ENCODE data around the gene GPA33.

GPA33 gene

DNA sequence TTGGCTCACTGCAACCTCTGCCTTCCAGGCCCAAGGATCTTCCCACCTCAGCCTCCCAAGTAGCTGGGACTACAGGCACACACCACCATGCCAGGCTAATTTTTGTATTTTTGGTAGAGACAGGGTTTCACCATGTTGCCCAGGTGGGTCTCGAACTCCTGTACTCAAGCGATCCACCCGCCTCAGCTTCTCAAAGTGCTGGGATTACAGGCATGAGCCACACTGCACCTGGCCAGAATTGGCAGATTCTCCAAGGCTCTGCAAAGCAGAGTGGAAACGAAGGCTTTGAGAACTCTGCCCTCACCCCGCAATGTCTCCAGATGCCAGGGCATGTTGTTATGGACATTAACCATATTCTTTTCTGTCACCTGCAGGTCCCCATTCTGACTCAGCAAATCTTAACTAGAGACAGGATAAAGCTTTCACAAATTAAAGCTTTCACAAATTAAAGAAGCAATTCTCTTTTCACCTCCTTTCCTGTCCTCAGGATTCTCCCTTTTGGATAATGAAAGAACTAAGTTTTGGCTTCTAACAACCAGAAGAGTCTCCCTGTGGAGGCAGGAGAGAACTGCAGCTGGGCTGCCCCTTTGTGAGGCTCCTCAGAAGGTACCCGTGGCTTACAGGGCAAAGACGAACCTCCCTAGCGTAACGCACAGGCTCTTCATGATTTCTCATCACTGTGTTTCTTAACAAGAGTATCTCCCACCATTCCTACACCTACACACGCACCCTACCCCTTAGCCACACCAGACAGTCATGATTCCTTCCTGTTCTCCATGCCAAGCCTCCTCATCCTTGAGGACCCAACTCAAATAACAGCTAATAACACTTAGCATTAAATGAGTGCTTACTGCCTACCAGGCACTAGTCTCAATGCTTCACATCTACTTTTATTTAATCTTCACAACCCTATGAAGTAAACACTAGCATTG lies 29.8 kb downstream of the GPA33 start:
- Histone ChIP-seq H3K36me3 (ENCODE audit: control insufficient read depth, insufficient read depth, low read length) (no peaks in the 10 kb centered on the region), H3K4me3 (ENCODE audit: low read length) (no peak overlapping the region), H3K9ac (ENCODE audit: low read length) (no peak overlapping the region), H3K27me3 (ENCODE audit: control insufficient read depth, insufficient read depth, low read length) (peaks cover 3% of the 10 kb centered on the region), H3K4me1 (ENCODE audit: control insufficient read depth, insufficient read depth, low read length) (peaks cover 12% of the 10 kb centered on the region), H3K9me3 (ENCODE audit: control insufficient read depth, low read length) (no peaks in the 10 kb centered on the region)

DNA sequence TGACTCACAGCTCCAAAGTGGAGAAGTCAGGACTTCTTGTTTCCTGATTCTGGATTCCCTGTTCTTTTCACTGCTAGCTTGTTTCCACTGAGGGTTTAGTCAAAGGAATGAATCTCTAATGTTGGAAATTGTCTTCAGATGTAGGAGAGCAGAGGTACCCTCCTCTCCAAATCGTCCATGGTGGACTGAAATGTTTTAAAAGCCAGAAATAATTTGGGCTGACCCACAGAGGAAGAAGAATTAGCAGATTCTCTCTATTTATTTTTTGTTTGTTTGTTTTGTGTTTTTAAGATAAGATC lies 30.4 kb downstream of the GPA33 start:
- H3K4me3 ChIP-seq (ENCODE audit: low read length), result no peak overlapping the region
- no peaks in the 10 kb centered on the region for H3K36me3 ChIP-seq (ENCODE audit: control insufficient read depth, insufficient read depth, low read length)
- peaks cover 6% of the 10 kb centered on the region for H3K4me1 ChIP-seq (ENCODE audit: control insufficient read depth, insufficient read depth, low read length)
- no peak overlapping the region for H3K9ac ChIP-seq (ENCODE audit: low read length)
- H3K27me3 ChIP-seq (ENCODE audit: control insufficient read depth, insufficient read depth, low read length), result peaks cover 3% of the 10 kb centered on the region
- no peaks in the 10 kb centered on the region for H3K9me3 ChIP-seq (ENCODE audit: control insufficient read depth, low read length)

DNA sequence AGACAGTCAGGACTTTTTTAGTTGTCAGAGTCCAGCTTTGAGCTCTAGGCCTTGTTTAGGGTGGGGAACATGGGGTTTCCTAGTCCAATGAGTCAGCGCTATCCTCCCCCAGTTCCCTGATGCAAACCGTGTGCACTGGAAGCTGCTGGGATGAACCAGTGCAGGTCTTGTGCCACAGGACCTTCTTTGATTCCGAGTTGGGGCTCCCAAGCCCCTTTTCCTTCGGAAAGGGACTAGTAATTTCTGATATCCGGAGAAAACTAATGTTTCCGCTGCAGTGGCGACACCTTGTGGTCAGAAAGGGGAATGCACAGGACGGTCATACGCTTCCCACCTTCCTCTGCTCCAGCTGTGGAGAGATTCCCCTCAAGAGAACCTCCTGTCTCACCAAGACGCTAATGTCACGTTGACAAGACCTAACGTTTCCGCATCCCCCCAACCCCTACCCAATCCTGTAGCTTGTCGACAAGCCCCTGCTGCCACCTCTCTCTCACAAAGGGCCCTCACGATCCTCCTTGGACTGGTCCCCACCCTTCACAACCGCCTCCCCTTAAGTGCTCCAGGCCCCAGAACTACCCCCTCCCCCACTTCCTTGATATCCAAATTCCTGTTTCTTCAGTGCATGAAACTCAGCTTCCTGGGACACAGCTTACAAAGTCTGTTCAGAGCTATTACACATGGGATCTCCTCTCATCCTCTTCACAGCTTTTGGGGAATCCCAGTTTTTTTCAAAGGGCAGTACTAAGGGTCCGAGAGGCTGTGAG lies 30.9 kb downstream of the GPA33 start:
- Histone ChIP-seq H3K4me1 (ENCODE audit: control insufficient read depth, insufficient read depth, low read length) (peaks cover 6% of the 10 kb centered on the region), H3K36me3 (ENCODE audit: control insufficient read depth, insufficient read depth, low read length) (no peaks in the 10 kb centered on the region), H3K9me3 (ENCODE audit: control insufficient read depth, low read length) (no peaks in the 10 kb centered on the region), H3K27me3 (ENCODE audit: control insufficient read depth, insufficient read depth, low read length) (peaks cover 3% of the 10 kb centered on the region), H3K9ac (ENCODE audit: low read length) (peak overlapping the region; percentile 33), H3K4me3 (ENCODE audit: low read length) (no peak overlapping the region)

DNA sequence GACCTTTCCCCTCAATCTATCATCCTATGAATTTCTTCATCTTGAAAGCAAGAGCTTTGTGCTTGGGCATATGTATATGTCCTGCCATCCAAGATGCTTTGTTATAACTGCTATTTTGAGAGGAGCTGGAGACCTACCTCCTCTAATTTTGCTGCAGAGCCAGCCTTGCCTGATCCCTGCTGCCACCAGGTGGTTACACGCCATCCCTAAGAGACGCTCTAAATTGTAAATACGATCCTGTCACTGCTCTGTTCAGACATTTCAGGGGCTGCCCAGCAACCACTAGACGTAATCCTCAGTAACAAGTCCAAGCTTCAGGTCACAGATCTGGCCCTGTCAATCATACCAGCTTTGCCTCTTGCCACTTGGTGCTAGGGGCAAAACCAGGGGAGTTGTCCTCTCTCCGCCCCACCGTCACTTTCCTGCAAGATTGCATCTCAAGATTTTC lies 32.9 kb downstream of the GPA33 start:
- no peaks in the 10 kb centered on the region for H3K9me3 ChIP-seq (ENCODE audit: control insufficient read depth, low read length)
- no peak overlapping the region for H3K9ac ChIP-seq (ENCODE audit: low read length)
- peaks cover 6% of the 10 kb centered on the region for H3K4me1 ChIP-seq (ENCODE audit: control insufficient read depth, insufficient read depth, low read length)
- H3K36me3 ChIP-seq (ENCODE audit: control insufficient read depth, insufficient read depth, low read length), result no peaks in the 10 kb centered on the region
- H3K27me3 ChIP-seq (ENCODE audit: control insufficient read depth, insufficient read depth, low read length), result peaks cover 3% of the 10 kb centered on the region
- no peak overlapping the region for H3K4me3 ChIP-seq (ENCODE audit: low read length)

DNA sequence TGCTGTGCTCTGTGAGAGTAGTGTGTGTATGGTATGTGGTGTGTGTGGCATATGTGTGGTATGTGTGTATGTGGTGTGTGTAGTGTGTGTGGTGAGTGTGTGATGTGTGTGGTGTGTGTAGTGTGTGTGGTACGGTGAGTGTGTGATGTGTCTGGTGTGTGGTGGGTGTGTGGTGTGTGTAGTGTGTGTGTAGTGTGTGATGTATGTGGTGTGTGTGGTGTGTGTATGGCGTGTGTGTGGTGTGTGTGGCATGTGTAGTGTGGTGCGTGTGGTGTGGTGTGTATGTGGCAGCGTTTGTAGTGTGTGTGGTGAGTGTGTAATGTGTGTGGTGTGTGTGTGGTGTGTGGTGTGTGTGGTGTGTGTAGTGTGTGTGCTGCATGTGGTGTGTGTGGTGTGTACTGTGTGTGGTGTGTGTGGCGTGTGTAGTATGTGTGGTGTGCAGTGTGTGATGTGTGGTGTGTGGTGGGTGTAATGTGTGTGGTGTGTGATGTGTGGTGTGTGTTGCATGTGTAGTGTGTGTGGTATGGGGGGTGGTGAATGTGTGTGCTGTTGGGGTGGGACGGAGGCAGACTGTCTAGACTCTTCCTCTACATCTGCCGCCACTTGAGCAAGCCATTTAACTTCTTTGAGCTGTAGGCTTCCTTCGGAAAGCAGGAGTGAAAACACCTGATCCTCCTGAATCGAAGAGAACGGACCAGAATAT lies 33.5 kb downstream of the GPA33 start:
- Histone ChIP-seq H3K9me3 (ENCODE audit: control insufficient read depth, low read length) (no peaks in the 10 kb centered on the region), H3K27me3 (ENCODE audit: control insufficient read depth, insufficient read depth, low read length) (peaks cover 3% of the 10 kb centered on the region), H3K9ac (ENCODE audit: low read length) (no peak overlapping the region), H3K4me3 (ENCODE audit: low read length) (no peak overlapping the region), H3K4me1 (ENCODE audit: control insufficient read depth, insufficient read depth, low read length) (peaks cover 6% of the 10 kb centered on the region), H3K36me3 (ENCODE audit: control insufficient read depth, insufficient read depth, low read length) (no peaks in the 10 kb centered on the region)

DNA sequence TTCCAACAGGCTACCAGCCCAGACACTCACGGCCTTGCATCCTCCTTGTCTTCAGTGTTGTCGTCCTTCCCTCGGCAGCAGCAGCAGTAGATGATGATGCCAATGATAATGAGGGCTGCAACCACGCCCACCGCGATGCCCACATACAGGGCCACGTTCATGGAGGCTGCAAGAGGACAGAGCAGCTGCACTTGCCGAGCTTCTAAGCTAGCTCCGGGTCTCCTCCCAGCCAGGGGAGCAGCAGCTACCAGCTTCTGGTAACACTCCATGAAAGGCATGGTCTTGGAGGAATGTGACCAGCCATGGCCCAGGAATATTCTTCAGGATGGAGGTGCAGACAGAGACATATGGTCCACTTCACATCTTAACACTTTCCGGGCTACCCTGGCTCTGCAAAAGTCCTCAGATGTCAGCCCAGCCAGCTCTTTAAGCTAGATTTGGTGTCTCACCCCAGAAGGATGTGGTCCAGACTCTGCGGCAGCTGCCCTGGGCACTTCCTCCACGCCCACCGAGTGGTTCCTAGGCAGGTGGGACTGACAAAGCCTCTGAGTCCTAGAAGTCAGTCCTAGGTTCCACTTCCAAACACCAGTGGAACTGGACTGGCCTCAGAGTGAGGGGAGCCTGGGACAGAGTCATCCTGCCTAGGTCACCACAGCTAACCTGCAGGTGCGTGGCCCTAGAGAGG lies 35.1 kb downstream of the GPA33 start:
- peaks cover 3% of the 10 kb centered on the region for H3K27me3 ChIP-seq (ENCODE audit: control insufficient read depth, insufficient read depth, low read length)
- peaks cover 6% of the 10 kb centered on the region for H3K4me1 ChIP-seq (ENCODE audit: control insufficient read depth, insufficient read depth, low read length)
- H3K9ac ChIP-seq (ENCODE audit: low read length), result no peak overlapping the region
- no peaks in the 10 kb centered on the region for H3K9me3 ChIP-seq (ENCODE audit: control insufficient read depth, low read length)
- no peak overlapping the region for H3K4me3 ChIP-seq (ENCODE audit: low read length)
- H3K36me3 ChIP-seq (ENCODE audit: control insufficient read depth, insufficient read depth, low read length), result no peaks in the 10 kb centered on the region

DNA sequence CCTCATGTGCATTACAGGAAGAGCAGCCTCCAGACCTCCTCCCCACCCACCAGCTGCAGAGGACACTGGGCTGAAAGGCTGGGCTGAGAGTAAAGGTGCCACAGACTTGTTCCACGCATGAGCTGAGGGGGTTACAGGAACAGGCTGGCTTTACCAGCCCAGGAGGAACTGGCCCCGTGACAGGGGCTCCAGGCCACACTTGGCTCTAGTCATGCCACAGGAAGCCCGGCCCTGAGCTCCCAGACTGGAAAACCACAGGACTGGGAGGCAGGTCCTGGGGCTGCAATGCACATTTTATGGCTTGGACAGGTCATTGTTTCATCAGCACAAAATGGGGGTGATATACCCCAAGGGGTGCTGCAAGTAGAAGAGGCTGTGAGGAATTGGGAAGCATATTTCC lies 35.6 kb downstream of the GPA33 start:
- Histone ChIP-seq H3K4me1 (ENCODE audit: control insufficient read depth, insufficient read depth, low read length) (peaks cover 6% of the 10 kb centered on the region), H3K27me3 (ENCODE audit: control insufficient read depth, insufficient read depth, low read length) (peaks cover under 1% of the 10 kb centered on the region), H3K4me3 (ENCODE audit: low read length) (no peak overlapping the region), H3K36me3 (ENCODE audit: control insufficient read depth, insufficient read depth, low read length) (no peaks in the 10 kb centered on the region), H3K9ac (ENCODE audit: low read length) (no peak overlapping the region), H3K9me3 (ENCODE audit: control insufficient read depth, low read length) (no peaks in the 10 kb centered on the region)

DNA sequence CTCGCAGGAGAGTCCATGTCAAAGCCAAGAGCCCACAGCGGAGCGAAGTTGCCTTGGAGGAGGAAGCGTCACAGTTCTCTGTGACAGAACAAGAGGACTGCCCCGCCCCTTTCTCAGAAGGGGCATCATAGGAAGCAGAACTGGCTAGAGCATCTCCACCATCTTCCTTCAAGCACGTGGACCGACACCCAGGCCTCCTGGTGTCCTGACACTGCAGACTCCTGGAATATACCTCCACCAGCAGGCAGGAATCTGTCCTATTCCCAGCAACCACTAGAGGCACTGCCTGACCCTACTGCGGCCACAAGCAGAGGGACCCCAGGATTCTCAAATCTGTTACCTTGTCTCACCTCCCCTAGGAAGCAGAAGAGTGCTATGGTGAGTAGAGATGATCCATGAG lies 37.8 kb downstream of the GPA33 start:
- no peak overlapping the region for H3K4me3 ChIP-seq (ENCODE audit: low read length)
- H3K9me3 ChIP-seq (ENCODE audit: control insufficient read depth, low read length), result no peaks in the 10 kb centered on the region
- no peaks in the 10 kb centered on the region for H3K4me1 ChIP-seq (ENCODE audit: control insufficient read depth, insufficient read depth, low read length)
- no peaks in the 10 kb centered on the region for H3K27me3 ChIP-seq (ENCODE audit: control insufficient read depth, insufficient read depth, low read length)
- no peaks in the 10 kb centered on the region for H3K36me3 ChIP-seq (ENCODE audit: control insufficient read depth, insufficient read depth, low read length)
- H3K9ac ChIP-seq (ENCODE audit: low read length), result no peak overlapping the region

DNA sequence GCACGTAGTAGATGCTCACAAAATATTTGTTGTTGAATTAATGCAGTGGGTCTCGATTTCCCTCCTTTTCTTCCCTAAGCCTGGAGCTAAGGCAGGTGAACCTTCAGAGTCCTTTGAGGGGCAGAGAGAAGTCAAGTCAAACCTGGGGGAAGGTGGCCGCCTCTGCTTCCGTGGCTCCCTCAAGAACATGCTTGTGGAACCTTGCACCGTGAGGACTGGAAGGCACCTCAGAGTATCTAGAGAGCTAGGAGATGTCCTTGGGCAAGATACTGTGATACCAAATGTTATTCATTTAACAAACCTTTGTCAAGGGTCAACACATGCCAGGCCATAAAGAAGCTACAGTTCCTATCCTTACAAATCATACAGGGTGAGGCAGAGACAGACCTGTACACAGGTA lies 38.3 kb downstream of the GPA33 start:
- Histone ChIP-seq H3K9me3 (ENCODE audit: control insufficient read depth, low read length) (no peaks in the 10 kb centered on the region), H3K4me3 (ENCODE audit: low read length) (no peak overlapping the region), H3K9ac (ENCODE audit: low read length) (no peak overlapping the region), H3K4me1 (ENCODE audit: control insufficient read depth, insufficient read depth, low read length) (no peaks in the 10 kb centered on the region), H3K27me3 (ENCODE audit: control insufficient read depth, insufficient read depth, low read length) (no peaks in the 10 kb centered on the region), H3K36me3 (ENCODE audit: control insufficient read depth, insufficient read depth, low read length) (no peaks in the 10 kb centered on the region)

DNA sequence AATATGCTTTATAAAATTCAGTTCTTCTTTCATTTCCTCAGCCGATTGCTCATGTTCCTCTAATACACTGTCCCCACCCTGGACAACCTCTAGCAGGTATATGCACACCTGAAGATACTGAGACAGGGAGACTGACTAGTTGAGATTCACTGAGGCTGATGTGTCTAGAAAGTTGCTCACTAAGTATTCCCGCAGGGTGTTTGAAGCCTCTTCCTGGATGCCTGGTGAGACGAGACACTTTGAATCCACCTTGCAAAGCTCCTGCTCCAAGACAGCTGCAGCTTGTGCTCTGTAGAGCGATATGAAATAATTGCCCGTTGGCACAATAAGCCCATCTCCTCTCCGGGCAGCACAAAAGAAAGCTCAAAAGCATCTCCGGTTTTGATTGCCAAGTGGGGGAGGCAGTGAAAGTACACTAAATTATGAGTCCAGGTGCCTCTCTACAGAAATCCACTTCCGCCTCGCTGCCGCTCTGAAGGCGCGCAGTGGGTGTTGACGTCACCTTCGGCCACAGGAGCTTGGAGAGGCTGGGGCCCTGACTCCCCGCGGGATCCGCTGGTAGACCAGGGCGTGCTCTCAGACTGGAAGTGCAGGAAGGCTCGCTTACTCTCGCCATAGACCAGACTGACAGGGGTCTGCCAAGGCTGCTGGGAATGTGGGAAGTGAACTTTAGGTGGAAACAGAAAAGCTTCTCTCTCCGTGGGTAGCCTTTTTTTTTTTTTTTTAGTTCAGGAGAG lies 46.3 kb downstream of the GPA33 start:
- no peaks in the 10 kb centered on the region for H3K36me3 ChIP-seq (ENCODE audit: control insufficient read depth, insufficient read depth, low read length)
- H3K9ac ChIP-seq (ENCODE audit: low read length), result peak overlapping the region; percentile 44
- H3K4me3 ChIP-seq (ENCODE audit: low read length), result peak overlapping the region; percentile 11
- no peaks in the 10 kb centered on the region for H3K27me3 ChIP-seq (ENCODE audit: control insufficient read depth, insufficient read depth, low read length)
- H3K4me1 ChIP-seq (ENCODE audit: control insufficient read depth, insufficient read depth, low read length), result no peaks in the 10 kb centered on the region
- H3K9me3 ChIP-seq (ENCODE audit: control insufficient read depth, low read length), result no peaks in the 10 kb centered on the region

DNA sequence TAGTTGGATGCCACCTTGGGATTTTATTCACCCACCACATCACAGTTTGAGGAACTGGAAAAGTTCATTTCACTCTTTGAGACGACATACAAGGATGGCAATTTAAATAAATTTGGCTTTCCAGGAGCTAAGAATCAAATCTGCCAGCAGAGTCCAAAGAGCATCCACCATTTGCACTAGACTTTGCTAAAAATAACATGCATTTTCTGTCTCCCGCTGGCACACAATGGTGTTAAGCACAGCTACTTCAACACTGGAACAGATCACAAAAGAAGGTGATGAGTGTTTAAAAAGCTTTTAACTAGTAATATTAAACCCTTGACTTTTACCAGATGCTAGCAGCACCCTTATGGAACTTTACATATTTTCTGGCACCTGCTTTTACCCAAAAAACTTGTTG lies 56.5 kb downstream of the GPA33 start:
- Histone ChIP-seq H3K9ac (ENCODE audit: low read length) (no peak overlapping the region), H3K4me3 (ENCODE audit: low read length) (no peak overlapping the region), H3K4me1 (ENCODE audit: control insufficient read depth, insufficient read depth, low read length) (no peaks in the 10 kb centered on the region), H3K27me3 (ENCODE audit: control insufficient read depth, insufficient read depth, low read length) (no peaks in the 10 kb centered on the region), H3K36me3 (ENCODE audit: control insufficient read depth, insufficient read depth, low read length) (no peaks in the 10 kb centered on the region), H3K9me3 (ENCODE audit: control insufficient read depth, low read length) (no peaks in the 10 kb centered on the region)
